Measurements from ENCODE around the gene MRAP.

GRCh38 chr21:32332463-32332951, 33.9 kb downstream of the MRAP start:
- no peak for TF ChIP-seq EZH2 (IDR thresholded peaks at IDR 0.05; ENCODE audit: low read depth)
- TF ChIP-seq CTCF (conservative IDR thresholded peaks at IDR 0.05): no peak

All from PC-9 (cell line).